ENCODE results near the gene FIZ1.

DNA sequence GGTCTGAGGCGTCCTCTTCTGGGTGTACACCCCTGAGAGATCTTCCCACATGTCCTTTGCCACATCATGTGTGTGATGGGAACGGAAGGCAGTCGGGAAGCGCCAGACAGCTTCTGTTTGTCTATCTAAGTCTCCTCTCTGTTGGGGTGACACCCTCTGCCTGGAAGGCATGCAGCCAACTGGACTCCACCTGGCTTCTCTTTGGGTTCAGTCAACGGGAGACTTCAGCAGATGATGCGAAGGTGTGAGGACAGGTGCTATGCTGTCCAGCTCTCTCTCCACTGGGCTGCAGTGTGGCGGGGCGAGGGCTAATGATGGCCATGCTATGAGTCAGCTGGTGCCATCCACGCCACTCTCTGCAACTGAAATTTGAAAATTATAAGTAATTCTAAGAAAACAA lies 39.6 kb downstream of the FIZ1 start:
- TF ChIP-seq, protein P1, sequence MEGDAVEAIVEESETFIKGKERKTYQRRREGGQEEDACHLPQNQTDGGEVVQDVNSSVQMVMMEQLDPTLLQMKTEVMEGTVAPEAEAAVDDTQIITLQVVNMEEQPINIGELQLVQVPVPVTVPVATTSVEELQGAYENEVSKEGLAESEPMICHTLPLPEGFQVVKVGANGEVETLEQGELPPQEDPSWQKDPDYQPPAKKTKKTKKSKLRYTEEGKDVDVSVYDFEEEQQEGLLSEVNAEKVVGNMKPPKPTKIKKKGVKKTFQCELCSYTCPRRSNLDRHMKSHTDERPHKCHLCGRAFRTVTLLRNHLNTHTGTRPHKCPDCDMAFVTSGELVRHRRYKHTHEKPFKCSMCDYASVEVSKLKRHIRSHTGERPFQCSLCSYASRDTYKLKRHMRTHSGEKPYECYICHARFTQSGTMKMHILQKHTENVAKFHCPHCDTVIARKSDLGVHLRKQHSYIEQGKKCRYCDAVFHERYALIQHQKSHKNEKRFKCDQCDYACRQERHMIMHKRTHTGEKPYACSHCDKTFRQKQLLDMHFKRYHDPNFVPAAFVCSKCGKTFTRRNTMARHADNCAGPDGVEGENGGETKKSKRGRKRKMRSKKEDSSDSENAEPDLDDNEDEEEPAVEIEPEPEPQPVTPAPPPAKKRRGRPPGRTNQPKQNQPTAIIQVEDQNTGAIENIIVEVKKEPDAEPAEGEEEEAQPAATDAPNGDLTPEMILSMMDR (IDR thresholded peaks at IDR 0.05; ENCODE audit: low read length): no peak
- TF ChIP-seq EZH2 (optimal IDR thresholded peaks at IDR 0.05; ENCODE audit: low read depth, low read length) (no peak), EZH2phosphoT487 (IDR thresholded peaks at IDR 0.05; ENCODE audit: low read length) (no peak)
